Stimulated activated CD4-positive, alpha-beta T cell treated with anti-CD3 and anti-CD28 coated beads, Interleukin-12 subunit alpha, Interleukin-12 subunit beta, amount 100 ng/mL, for 24 hours (primary cell): ENCODE data around the gene EFCAB6.

Source experiments
- DNase-seq, 2 experiments: peaks; one replicate each; pipeline ENCODE4 v3.0.0-alpha.2; 2020; ENCODE audit warnings: low read depth in 2 of 2

EFCAB6 gene

GRCh38 chr22:43530349-43531201, 281.5 kb downstream of the EFCAB6 start:
- no peak for DNase-seq

- DNase-seq = no peak
Measured at GRCh38 chr22:43529934-43530333, 282.2 kb downstream of the EFCAB6 start.

DNA sequence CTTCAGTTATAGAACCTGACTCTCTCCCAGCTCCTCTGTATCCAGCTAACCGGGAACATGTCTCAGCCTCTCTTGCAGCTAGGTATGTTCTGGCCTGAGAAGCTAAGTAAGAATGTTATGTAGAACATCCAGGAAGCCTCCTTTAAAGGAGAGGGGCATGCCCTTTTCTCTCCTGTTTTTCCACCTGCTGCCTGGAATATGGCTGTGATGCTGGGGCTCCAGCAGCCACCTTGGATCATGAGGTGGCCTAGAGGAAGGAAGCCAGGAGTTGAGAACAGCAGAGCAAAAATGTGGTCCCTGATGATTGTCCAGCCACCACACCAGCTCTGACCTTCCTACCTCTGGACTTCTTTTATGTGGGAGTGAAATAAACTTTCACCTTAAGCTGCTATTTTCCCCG, 282.6 kb downstream of the EFCAB6 start:
- DNase-seq = no peak

- no peak for DNase-seq
Measured at GRCh38 chr22:43528601-43529360, 283.3 kb downstream of the EFCAB6 start.

- no peak for DNase-seq
Measured at GRCh38 chr22:43526946-43527345, 285.2 kb downstream of the EFCAB6 start.

GRCh38 chr22:43526117-43526655, 285.9 kb downstream of the EFCAB6 start:
- DNase-seq = no peak

DNA sequence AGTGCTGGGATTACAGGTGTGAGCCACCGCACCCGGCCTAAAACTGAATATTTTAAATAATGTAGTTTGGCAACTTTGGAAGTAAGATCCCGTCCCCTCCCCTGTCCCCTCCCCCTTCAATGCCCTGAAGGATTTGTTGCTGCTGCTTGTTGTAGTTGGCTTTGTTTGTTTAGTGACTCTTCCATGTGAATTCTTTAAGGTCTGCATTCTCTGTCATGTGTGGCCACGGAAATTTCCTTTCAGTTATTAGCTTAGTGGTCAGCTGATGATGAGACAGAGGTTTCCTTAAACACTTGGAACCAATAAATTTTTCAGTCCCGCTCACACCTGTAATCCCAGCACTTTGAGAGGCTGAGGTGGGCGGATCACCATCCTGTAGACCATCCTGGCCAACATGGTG, 290.4 kb downstream of the EFCAB6 start:
- DNase-seq = no peak

- DNase-seq = no peak
Measured at GRCh38 chr22:43520632-43521039, 291.5 kb downstream of the EFCAB6 start.

DNA sequence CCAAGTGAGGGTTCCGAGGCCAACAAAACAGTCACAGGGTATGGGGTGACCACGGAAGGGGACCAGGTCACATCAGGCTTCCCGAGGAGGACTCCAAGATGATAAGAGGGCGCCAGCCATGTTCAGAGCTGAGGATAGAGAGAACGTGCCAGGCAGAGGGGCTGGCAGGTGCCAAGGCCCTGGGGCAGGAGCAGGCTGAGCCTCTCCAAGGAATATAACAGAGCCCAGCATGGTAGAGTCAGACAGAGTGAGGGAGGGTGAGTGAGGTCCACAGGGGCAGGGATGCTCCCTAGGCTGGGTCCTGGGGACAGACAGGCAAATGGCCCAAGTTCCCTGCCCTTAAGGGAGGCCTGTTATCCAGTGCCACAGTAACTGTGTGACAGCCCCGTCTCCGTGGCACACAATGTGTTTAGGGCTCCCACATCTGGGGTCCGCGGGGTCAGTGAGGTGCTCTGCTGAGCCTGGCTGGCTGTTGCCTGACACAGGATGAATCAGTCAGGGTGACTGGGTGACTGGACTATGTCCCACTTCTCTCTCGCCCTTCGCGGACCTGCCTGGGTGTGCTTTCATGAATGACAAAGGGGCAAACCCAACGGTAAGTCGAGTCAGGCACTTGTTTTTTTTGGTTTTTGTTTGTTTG, 295.0 kb downstream of the EFCAB6 start:
- no peak for DNase-seq

DNA sequence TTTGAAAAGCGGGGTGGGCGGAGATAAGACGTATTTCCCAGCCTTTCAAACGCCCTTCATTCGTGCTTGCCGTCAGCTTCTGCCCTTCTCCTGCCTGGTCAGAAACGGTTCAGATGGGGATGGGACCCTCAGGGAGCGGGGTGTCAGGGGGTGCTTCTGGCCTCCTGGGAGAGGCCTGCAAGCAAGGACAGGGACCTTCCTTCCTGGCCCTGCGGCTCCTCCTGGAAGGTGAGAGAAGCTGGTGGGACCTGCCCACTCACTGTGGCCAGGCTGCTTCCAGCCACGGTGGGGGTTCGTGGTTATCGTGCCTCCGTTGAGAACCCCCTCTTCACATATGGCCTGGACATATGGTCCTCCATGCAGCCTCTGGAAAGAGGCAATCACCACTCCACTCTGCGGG, 295.7 kb downstream of the EFCAB6 start:
- DNase-seq = no peak

DNA sequence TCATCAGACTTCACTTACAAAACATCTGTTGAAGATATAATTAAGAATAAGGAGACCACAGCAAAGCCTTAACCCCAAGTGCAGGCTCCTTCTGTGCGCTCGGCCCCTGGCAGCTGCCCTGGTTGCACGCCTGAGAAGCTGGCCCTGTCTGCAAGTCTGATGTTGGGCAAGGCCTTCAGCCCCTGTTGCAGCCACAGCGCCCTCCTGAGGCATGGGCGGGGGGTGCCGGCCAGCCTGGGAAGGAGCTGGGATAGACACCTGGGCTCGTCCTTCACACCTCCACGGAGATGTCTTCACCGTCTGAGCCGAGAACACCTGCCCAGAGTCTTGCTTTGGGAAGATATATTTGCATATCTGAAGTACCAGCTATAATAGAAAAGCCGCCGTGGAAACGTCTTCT, 296.2 kb downstream of the EFCAB6 start:
- DNase-seq = no peak

- DNase-seq = no peak
Measured at GRCh38 chr22:43515411-43515810, 296.7 kb downstream of the EFCAB6 start.

GRCh38 chr22:43514476-43515157, 297.5 kb downstream of the EFCAB6 start:
- no peak for DNase-seq

DNA sequence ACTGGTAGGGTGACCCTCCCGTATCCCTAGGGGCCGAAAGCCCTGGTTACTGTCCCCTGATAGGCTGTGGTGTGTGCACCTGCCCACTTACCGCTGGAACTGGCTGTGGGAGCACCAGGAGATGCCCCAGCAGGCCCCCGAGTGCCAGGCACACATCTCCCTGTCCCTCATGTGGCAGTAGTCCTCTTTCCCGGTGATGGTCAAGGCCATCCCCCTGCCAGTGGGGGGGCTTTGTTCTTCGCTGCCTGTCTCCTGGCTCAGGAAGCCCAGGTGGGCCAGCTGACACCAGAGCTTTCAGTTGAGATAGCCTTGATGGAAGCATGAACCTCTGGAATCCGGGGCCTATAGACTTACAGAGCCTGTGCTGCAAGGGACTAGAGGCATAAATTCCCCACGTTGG, 299.8 kb downstream of the EFCAB6 start:
- DNase-seq = no peak

- no peak for DNase-seq
Measured at GRCh38 chr22:43511276-43511910, 300.7 kb downstream of the EFCAB6 start.

DNA sequence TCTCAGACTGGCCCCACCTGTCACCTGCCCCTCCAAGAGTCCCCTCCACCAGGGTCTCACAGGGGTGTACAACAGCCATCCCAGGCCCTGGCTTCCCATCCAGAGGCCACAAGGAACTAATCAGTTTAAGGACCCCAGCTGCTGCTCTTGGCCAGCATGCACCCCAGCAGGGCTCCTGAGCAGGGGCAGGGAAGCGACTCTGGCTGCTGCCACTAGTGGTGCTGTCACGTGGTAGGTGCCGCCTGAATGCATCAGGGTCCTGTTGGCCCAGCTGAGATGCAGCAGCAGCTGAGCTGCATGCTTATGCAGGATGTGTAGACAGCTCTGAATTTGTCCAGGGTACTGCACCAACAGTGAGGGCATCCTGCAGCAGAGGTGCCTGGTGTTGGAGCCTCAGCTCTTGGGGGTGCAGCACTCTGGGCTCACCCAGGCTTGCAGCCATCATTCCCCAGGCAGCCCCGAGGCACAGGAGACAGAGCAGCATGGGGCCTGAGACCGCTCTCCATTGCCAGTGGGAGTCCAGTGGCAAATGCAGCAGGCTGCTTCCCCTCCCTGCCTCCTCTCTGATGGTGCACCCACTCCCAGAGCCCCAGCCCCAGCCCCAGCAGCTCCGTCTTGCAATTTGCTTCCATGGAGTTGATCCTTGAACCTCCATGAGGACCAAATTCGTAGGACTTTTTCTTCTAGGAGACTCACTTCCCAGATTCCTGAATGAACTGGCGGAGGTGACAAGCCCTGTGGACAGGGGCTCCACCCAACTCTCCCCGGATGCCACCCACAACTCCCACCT, 301.6 kb downstream of the EFCAB6 start:
- DNase-seq = no peak

DNA sequence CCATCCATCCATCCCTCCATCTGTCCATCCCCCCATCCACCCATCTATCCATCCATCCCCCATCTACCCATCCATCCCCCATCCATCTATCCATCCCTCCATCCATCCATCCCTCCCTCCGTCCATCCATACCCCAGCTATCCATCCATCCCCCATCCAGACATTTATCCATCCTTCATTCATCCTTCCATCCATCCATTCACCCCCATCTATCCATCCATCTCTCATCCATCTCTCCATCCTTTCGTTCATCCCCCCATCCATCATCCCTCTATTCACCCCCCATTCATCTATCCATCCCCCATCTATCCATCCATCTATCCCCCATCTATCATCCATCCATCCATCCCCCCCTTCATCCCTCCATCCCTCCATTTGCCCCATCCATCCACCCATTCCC, 302.8 kb downstream of the EFCAB6 start:
- DNase-seq = no peak

- no peak for DNase-seq
Measured at GRCh38 chr22:43508489-43508888, 303.6 kb downstream of the EFCAB6 start.

- no peak for DNase-seq
Measured at GRCh38 chr22:43507235-43507634, 304.9 kb downstream of the EFCAB6 start.

- no peak for DNase-seq
Measured at GRCh38 chr22:43506487-43506886, 305.6 kb downstream of the EFCAB6 start.
